ENCODE measurements around the gene MISP3.

The MISP3 gene

DNA sequence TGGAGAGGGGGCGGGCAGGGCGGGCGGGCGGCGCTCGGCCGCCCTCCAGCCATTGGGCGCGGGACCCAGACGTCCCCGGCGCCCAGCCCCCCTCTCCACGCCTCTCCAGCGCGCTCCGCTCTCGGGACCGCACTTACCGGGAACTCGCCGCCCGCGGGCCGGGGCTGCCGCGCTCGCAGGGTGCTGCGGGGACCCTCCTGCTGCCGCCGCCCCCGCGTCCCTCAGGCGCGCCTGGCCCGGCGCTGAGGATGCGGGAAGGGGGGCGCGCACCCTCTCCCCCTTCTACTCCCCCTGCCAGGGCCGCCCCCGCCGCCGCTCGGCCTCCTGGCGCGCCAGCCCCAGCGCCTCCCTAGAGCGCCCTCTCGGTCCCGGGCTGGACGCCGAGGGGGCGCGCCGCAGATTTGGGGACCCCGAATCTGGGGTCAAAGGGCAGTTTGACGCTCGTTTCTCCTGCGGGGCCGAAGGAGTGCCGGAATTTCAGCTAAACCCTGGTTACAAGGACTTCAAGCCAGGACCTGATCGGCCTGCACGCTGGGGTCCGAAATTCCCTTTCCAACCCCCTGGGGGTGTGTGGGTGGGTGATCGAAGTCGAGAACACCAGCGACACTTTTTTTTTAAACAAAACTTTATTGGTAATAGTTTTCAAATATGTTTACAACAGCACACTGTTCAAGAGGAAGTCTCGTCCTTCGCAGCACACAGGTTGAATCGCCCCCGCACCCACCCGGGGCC lies 18.7 kb downstream of the MISP3 start:
- DNase-seq (ENCODE audit: low spot score), result peak; percentile 97
- TF ChIP-seq, protein P1, sequence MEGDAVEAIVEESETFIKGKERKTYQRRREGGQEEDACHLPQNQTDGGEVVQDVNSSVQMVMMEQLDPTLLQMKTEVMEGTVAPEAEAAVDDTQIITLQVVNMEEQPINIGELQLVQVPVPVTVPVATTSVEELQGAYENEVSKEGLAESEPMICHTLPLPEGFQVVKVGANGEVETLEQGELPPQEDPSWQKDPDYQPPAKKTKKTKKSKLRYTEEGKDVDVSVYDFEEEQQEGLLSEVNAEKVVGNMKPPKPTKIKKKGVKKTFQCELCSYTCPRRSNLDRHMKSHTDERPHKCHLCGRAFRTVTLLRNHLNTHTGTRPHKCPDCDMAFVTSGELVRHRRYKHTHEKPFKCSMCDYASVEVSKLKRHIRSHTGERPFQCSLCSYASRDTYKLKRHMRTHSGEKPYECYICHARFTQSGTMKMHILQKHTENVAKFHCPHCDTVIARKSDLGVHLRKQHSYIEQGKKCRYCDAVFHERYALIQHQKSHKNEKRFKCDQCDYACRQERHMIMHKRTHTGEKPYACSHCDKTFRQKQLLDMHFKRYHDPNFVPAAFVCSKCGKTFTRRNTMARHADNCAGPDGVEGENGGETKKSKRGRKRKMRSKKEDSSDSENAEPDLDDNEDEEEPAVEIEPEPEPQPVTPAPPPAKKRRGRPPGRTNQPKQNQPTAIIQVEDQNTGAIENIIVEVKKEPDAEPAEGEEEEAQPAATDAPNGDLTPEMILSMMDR (IDR thresholded peaks at IDR 0.05; ENCODE audit: extremely low read depth, missing control alignments), result no peak

DNA sequence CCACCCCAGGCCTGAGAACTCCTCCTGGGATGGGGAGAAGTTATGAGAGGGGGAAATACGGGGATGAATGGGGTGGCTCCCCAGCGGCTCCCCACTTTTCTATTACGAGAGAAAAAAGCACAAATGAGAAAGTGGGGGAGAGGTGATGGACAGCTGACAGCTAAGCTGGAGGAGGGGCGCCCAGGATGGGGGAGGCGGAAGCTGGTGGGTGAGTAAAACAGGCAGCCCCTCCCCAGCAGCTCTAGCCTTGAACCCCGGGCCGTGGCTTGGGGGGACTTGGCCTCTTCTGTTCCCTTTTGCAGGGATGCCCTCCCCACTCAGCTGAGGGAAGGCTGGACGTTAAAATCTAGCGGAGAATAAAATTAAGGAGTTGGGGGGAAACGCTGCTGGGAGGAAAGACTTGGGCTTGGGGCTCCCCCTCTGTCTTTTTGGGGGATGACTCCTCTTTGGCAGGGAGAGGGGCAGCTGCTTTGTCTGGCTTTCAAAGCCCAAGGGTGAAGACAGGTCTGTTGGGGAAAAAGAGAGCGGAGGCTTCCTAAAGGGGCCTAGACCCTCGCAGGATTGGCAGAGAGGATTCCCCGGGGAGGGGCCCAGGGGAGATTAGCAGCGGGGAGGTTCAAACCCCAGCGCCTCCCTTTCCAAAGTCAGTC lies 19.4 kb downstream of the MISP3 start:
- TF ChIP-seq, protein P1 (IDR thresholded peaks at IDR 0.05; ENCODE audit: extremely low read depth, missing control alignments), result no peak
- peak; percentile 80 for DNase-seq (ENCODE audit: low spot score)

DNA sequence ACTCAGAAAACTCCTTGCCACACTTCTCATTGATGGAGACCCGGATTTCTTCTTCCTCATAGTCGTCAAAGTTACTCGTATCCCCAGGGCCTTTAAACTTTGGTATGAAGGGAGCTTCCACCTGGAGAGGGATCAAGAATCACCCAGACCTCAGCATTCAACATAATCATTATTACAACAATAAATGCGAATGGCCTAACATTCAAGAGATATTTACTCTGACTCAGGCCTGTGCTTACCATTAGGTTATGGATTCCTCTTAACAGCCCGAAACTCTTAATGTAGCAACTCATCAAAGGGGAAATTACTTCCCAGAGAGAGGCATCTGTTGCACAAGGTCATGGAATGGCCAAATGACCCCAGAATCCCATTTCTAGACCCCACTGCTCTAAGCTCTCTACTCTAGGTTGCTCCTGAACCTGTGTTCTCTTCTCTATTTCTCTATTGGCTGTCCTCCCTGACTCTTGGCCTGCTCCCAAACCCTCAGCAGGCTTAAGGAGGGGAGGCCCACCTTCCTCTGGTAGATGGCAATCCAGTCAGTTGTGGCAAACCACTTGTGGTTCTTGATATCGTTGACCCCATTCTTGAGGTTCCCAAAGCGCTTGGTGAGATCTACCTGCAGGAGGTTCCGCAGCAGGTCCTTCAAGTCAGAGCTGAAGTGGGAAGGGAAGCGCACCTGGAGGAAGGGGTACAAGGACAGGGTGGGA lies 20.7 kb downstream of the MISP3 start:
- TF ChIP-seq, protein P1 (IDR thresholded peaks at IDR 0.05; ENCODE audit: extremely low read depth, missing control alignments), result no peak
- DNase-seq (ENCODE audit: low spot score), result no peak

DNA sequence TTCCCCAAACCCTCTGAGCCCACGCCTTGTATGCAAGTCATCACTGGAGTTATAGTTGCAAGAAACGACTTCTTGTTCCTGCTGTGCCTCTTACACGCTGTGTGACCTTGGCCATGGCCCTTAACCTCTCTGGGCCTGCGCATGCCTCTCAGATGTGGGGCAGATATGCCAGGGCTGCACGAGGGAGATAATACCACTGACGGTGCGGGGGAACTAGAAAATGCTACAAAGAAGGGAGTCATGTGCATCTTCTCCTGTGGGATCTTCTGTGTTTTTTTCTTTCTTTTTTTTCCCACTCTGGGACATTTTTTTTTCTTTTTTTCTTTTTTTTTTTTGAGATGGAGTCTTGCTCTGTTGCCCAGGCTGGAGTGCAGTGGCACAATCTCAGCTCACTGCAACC lies 22.3 kb downstream of the MISP3 start:
- DNase-seq (ENCODE audit: low spot score), result no peak
- TF ChIP-seq, protein P1 (IDR thresholded peaks at IDR 0.05; ENCODE audit: extremely low read depth, missing control alignments), result no peak

DNA sequence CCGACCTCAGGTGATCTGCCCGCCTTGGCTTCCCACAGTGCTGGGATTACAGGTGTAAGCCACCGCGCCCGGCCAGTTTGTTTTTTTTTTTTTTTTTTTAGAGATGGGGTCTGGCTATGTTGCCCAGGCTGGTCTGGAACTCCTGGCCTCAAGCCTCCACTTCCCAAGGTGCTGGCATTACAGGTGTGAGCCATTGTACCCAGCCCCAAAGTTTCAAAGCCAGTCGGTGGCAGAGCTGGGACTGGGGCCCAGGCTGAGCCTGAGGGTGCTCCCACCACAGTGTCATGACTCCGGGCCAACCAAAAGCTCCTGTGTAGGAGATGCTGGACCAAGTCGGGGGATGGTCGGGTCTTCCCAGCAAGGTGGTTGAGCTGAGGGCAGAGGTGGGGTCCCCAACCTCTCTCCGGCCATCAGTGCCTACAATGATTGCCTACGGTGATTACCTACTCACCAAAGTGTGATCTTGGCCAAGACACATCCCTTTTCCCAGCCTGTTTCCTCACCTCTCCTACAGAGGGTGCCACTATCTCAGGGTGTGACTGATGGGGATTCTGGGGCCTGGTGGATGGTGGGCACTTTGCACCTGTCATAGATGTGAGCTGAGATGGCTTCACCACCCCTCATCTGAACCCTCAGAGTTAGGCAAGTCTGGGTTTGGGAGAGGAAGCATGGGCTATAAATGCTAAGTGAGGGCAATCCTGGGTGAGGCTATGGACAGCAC lies 23.8 kb downstream of the MISP3 start:
- DNase-seq (ENCODE audit: low spot score), result no peak
- TF ChIP-seq, protein P1 (IDR thresholded peaks at IDR 0.05; ENCODE audit: extremely low read depth, missing control alignments), result no peak

DNA sequence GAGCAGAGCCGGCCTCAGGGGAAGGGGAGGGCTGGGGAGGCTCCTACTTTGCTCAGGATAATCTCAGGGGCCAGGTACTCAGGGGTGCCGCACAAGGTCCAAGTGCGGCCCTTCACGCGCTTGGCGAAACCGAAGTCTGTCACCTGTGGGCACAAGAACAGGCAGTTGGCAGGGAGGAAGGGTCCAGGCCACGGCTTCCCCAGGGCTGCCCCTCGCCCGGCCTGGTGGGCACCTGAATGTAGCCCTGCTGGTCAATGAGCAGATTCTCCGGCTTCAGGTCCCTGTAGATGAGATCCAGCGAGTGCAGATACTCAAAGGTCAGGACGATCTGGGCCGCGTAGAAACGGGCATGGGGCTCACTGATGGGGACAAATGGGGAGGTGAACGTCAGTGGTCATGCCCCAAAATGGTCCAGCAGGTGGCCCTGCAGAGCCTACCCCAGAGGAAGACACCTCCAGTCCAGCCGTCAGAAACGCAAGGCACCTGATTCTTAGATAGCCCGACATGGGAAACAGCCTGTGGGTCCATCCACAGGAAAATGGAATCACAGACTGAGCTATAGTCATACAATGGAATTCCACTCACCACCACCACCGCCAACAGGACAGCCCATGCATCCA lies 25.1 kb downstream of the MISP3 start:
- DNase-seq (ENCODE audit: low spot score), result no peak
- TF ChIP-seq, protein P1 (IDR thresholded peaks at IDR 0.05; ENCODE audit: extremely low read depth, missing control alignments), result no peak
